ENCODE data around the gene ELFN1. TPM values are rescaled to one million over a fixed set of nuclear protein-coding genes. Genes with fewer than 3 reads are reported as not detected.

ELFN1 gene
- total and polyA plus RNA-seq, 2 donors (not counting 3 experiments of a cell fraction or from before 2014, with no cell fraction given), result 0.37 to 1.0 TPM

DNA sequence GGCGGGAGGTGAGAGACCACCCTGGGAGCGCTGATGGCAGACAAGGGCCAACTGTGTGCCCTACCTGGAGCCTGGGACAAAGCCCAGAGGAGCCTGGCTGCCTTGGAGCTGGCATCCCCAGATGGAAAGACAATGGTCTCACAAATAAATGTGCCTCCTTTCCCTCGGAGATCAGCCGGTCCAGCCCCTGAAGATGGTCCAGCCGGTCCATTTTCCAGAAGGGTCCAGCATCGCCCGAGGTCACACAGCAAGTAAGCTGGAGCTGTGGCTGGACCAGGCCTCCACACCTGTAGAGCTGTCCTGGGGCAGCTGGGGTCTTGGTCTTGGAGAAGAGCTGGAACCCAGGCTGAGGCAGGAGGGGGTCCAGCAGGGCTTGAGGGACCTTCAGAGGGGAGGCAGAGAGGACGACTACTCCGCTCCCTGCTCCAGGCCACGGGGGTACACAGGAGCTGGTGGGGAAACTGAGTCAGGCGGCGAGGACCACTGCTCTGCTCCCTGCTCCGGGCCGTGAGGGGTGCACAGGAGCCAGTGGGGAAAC lies 3.6 kb downstream of the ELFN1 start:
- DNase-seq (ENCODE audit: low read depth, low spot score) (no peak), FAIRE-seq (no peak)
- no TSS peak for BruUV-seq (replicated peaks)
- no peaks in the 10 kb centered on the region for H3K36me3 ChIP-seq (ENCODE audit: control insufficient read depth in 2 of 2, extremely low read depth in 1 of 2, insufficient read depth in 2 of 2, low read length in 2 of 2)
- H3K9ac ChIP-seq (replicated peaks; ENCODE audit: extremely low read depth, insufficient read depth, low read length), result no peak overlapping the region
- no peaks in the 10 kb centered on the region for H3K79me2 ChIP-seq (ENCODE audit: control insufficient read depth, insufficient read depth, low read length)
- no peak overlapping the region for H2AFZ ChIP-seq (ENCODE audit: low read depth, low read length)
- H3K27ac ChIP-seq (ENCODE audit: insufficient read depth, low read depth, low read length), result no peak overlapping the region
- no peaks in the 10 kb centered on the region for H4K20me1 ChIP-seq (replicated peaks; ENCODE audit: control insufficient read depth, extremely low read depth, insufficient read depth, low read length)
- no peaks in the 10 kb centered on the region for H3K9me1 ChIP-seq (replicated peaks; ENCODE audit: control insufficient read depth, extremely low read depth, insufficient read depth, low read length)
- no peak overlapping the region for H3K4me2 ChIP-seq (ENCODE audit: insufficient read depth, low read length)
- CTCF ChIA-PET, result interaction anchor here (1.1 kb wide), 1 partner anchor 9 kb away, joined by 4 read pairs; no protein-coding TSS in a partner anchor
- H3K4me3 ChIP-seq (replicated peaks in 1 of 3; ENCODE audit: insufficient read depth in 1 of 3, low read depth in 1 of 3, low read length in 3 of 3), result no peak overlapping the region
- H3K27me3 ChIP-seq (ENCODE audit: control insufficient read depth in 2 of 2, insufficient read depth in 2 of 2, low read length in 2 of 2), result peaks cover 12 to 15% of the 10 kb centered on the region in 2 experiments
- intact Hi-C loops (cut with micrococcal nuclease) (no loop called here), dilution Hi-C loops (cut with MboI; ENCODE audit: extremely low pct_ligation_motif_present, low sequenced_read_pairs) (no loop called here)
- POLR2A ChIA-PET, result no interaction called here
- TF ChIP-seq FOS (IDR thresholded peaks at IDR 0.05; ENCODE audit: borderline replicate concordance, insufficient read depth, low read length) (no peak), GATA2 (IDR thresholded peaks at IDR 0.05; ENCODE audit: insufficient read depth, insufficient read length, low read depth, low read length) (no peak), MYC (IDR thresholded peaks at IDR 0.05; ENCODE audit: low read depth, low read length) (no peak)
- TF ChIP-seq, protein P1, sequence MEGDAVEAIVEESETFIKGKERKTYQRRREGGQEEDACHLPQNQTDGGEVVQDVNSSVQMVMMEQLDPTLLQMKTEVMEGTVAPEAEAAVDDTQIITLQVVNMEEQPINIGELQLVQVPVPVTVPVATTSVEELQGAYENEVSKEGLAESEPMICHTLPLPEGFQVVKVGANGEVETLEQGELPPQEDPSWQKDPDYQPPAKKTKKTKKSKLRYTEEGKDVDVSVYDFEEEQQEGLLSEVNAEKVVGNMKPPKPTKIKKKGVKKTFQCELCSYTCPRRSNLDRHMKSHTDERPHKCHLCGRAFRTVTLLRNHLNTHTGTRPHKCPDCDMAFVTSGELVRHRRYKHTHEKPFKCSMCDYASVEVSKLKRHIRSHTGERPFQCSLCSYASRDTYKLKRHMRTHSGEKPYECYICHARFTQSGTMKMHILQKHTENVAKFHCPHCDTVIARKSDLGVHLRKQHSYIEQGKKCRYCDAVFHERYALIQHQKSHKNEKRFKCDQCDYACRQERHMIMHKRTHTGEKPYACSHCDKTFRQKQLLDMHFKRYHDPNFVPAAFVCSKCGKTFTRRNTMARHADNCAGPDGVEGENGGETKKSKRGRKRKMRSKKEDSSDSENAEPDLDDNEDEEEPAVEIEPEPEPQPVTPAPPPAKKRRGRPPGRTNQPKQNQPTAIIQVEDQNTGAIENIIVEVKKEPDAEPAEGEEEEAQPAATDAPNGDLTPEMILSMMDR (IDR thresholded peaks at IDR 0.05; ENCODE audit: extremely low read depth in 1 of 2, insufficient read depth in 1 of 2, low read depth in 1 of 2, low read length in 2 of 2), result no peak
- no peaks in the 10 kb centered on the region for H3K9me3 ChIP-seq (replicated peaks; ENCODE audit: control insufficient read depth, insufficient read depth, low read length)
- no peaks in the 10 kb centered on the region for H3K4me1 ChIP-seq (ENCODE audit: control insufficient read depth, extremely low read depth, insufficient read depth, low read length)

Measured in endothelial cell of umbilical vein (primary cell).